Measurements from ENCODE around the gene DYNLT2B. TPM values are rescaled to one million over a fixed set of nuclear protein-coding genes. Genes with fewer than 3 reads are reported as not detected.
"Not testable (repeated sequence)": the region's sequence is repeated elsewhere in the genome, so short reads cannot be mapped to it uniquely, and the experiment has no call there.

DYNLT2B gene
- total and polyA plus RNA-seq, 3 donors from 2014 or later = 19.4 to 59.7 (median 29.1) TPM

DNA sequence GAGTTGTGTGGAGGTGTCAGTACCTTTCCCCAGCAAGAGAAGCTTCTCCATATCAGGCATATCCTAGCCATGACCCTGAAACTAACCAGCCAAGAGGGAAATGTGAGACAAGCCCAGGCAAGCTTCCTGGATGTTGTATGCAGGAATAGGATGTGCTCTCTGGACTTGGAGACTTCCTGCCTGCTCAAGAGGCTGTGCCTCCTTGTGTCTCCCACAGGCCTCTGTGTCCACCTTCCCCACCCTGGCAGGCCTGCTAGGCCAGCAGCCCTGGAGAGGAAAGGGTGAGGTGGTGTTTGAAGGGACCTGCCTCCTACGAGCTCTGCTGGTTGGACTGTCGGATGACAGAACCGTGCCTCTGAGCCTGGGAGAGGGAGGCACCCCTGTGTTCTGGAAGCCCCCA lies 2.1 kb upstream of the DYNLT2B start:
- intact Hi-C loops (cut with DNase I; ENCODE audit: low total_unique reads) = no loop called here
- 74% methylated on average over 3 of the region's 3 CpGs; no CpG with 5 or more reads in 1 of the 2 donors for WGBS, 2 donors
- Histone ChIP-seq H3K4me1 (peaks cover 6% of the 10 kb centered on the region), H3K9me3 (no peaks in the 10 kb centered on the region), H3K36me3 (ENCODE audit: low read depth, missing control alignments) (no peaks in the 10 kb centered on the region), H3K27ac (no peak overlapping the region), H3K4me3 (no peak overlapping the region), H3K27me3 (no peaks in the 10 kb centered on the region)
- TF ChIP-seq, protein P1, sequence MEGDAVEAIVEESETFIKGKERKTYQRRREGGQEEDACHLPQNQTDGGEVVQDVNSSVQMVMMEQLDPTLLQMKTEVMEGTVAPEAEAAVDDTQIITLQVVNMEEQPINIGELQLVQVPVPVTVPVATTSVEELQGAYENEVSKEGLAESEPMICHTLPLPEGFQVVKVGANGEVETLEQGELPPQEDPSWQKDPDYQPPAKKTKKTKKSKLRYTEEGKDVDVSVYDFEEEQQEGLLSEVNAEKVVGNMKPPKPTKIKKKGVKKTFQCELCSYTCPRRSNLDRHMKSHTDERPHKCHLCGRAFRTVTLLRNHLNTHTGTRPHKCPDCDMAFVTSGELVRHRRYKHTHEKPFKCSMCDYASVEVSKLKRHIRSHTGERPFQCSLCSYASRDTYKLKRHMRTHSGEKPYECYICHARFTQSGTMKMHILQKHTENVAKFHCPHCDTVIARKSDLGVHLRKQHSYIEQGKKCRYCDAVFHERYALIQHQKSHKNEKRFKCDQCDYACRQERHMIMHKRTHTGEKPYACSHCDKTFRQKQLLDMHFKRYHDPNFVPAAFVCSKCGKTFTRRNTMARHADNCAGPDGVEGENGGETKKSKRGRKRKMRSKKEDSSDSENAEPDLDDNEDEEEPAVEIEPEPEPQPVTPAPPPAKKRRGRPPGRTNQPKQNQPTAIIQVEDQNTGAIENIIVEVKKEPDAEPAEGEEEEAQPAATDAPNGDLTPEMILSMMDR (IDR thresholded peaks at IDR 0.05) = no peak
- TF ChIP-seq POLR2A (IDR thresholded peaks at IDR 0.05) = no peak
- DNase-seq = no peak

DNA sequence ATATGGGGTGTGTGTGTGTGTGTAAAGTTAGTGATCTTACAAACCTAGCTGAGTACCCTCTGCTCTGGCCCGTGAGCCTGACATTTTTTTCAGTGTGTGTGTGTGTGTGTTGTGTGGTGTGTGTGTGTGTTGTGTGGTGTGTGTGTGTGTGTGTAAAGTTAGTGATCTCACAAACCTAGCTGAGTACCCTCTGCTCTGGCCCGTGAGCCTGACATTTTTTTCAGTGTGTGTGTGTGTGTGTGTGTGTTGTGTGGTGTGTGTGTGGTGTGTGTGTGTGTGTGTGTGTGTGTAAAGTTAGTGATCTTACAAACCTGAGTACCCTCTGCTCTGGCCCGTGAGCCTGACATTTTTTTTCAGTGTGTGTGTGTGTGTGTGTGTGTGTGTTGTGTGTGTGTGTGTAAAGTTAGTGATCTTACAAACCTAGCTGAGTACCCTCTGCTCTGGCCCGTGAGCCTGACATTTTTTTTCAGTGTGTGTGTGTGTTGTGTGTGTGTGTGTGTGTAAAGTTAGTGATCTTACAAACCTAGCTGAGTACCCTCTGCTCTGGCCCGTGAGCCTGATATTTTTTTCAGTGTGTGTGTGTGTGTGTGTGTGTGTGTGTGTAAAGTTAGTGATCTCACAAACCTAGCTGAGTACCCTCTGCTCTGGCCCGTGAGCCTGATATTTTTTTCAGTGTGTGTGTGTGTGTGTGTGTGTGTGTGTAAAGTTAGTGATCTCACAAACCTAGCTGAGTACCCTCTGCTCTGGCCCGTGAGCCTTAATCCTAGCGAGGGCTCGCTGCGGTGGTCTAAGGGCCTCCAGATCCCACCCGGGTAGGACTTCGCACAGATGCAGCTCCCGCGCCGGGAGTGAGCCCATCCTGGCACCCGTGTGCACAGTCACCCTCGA lies 997 bp downstream of the DYNLT2B start:
- H3K9me3 ChIP-seq; DNase-seq; H3K4me1 ChIP-seq; H3K36me3 ChIP-seq (ENCODE audit: low read depth, missing control alignments); intact Hi-C loops (cut with DNase I; ENCODE audit: low total_unique reads); H3K27me3 ChIP-seq: not testable (repeated sequence)
- peak overlapping the region; percentile 84 to 86 for H3K4me3 ChIP-seq
- 13 to 19% methylated on average over 6 to 15 of the region's 17 CpGs for WGBS, 2 donors
- H3K27ac ChIP-seq = peak overlapping the region; percentile 89 to 92

DNA sequence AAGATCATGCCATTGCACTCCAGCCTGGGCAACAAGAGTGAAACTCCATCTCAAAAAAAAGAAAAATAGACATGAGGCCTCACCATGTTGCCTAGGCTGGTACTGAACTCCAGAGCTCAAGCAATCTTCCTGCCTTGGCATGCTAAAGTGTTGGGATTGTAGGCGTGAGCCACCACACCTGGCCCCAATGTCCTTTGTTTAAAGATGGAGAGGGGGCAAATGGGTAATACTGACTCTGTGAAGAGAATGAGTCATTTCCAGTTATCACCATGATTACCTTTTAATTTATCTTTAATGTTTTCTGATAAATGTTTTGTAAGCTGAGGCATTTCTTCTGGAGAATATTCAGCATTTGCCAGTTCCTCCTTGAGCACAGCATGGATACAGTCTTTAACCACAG lies 2.2 kb downstream of the DYNLT2B start:
- H3K36me3 ChIP-seq (ENCODE audit: low read depth, missing control alignments) = no peaks in the 10 kb centered on the region
- no peaks in the 10 kb centered on the region for H3K9me3 ChIP-seq
- peaks cover 6% of the 10 kb centered on the region for H3K4me1 ChIP-seq
- H3K27me3 ChIP-seq = no peaks in the 10 kb centered on the region
- no peak overlapping the region for H3K4me3 ChIP-seq
- 78 to 88% methylated on average over 1 of the region's 1 CpG for WGBS, 2 donors
- TF ChIP-seq, protein P1 (IDR thresholded peaks at IDR 0.05) = no peak
- TF ChIP-seq POLR2A (IDR thresholded peaks at IDR 0.05) = no peak
- no peak overlapping the region for H3K27ac ChIP-seq
- DNase-seq = no peak
- intact Hi-C loops (cut with DNase I; ENCODE audit: low total_unique reads) = no loop called here

DNA sequence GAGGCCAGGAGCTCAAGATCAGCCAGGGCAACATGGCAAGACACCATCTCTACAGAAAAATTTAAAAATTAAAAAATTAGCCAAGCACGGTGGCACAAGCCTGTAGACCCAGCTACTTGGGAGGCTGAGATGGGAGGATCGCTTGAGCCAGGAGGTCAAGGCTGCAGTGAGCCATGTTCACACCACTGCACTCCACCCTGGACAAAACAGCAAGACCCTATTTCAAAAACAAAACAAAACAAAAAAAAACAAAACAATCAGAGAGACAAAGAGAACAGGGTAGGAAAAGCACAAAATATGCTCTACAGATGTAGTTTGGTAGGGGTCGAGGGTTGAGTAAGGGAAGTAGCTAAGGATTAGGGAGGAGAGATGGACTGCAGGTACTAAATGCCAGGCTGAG lies 3.4 kb downstream of the DYNLT2B start:
- Histone ChIP-seq H3K27ac (no peak overlapping the region), H3K4me1 (peaks cover 6% of the 10 kb centered on the region), H3K4me3 (no peak overlapping the region), H3K9me3 (no peaks in the 10 kb centered on the region), H3K27me3 (no peaks in the 10 kb centered on the region), H3K36me3 (ENCODE audit: low read depth, missing control alignments) (no peaks in the 10 kb centered on the region)
- no peak for TF ChIP-seq POLR2A (IDR thresholded peaks at IDR 0.05)
- TF ChIP-seq, protein P1 (IDR thresholded peaks at IDR 0.05) = no peak
- intact Hi-C loops (cut with DNase I; ENCODE audit: low total_unique reads) = no loop called here
- 90 to 93% methylated on average over 3 of the region's 3 CpGs for WGBS, 2 donors
- DNase-seq = no peak

DNA sequence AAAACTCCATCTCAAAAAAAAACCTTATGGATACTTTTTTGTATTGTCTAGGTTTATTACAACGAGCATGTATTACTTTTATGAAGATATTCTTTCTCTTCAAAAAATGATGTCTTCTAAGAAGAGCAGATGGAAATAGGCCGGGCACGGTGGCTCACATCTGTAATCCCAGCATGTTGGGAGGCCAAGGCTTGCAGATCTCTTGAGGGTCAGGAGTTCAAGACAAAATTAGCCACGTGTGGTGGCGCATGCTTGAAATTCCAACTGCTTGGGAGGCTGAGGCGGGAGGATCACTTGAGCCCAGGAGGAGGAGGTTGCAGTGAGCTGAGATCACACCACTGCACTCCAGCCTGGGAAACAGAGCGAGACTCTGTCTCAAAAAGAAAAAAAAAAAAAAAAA lies 4.0 kb downstream of the DYNLT2B start:
- H3K27ac ChIP-seq; intact Hi-C loops (cut with DNase I; ENCODE audit: low total_unique reads); H3K4me1 ChIP-seq; H3K27me3 ChIP-seq; H3K9me3 ChIP-seq; H3K4me3 ChIP-seq; DNase-seq; H3K36me3 ChIP-seq (ENCODE audit: low read depth, missing control alignments): not testable (repeated sequence)
- 81% methylated on average over 7 of the region's 7 CpGs for WGBS, 2 donors

DNA sequence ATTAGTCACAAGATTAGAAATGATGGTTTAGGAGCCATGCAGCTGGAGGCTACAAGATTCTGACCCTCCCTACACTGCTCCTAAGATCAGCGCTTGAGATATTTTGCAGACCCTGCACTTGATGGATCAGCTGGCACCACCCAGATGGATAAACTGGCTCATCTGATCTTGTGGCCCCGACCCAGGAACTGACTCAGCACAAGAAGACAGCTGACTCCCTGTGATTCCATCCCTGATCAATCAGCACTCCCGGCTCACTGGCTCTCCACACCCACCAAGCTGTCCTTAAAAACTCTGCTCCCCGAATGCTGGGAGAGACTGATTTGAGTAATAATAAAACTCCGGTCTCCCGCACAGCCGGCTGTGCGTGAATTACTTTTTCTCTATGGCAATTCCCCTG lies 15.1 kb downstream of the DYNLT2B start:
- DNase-seq; H3K4me3 ChIP-seq; H3K4me1 ChIP-seq; H3K9me3 ChIP-seq; H3K27ac ChIP-seq; H3K36me3 ChIP-seq (ENCODE audit: low read depth, missing control alignments); intact Hi-C loops (cut with DNase I; ENCODE audit: low total_unique reads); H3K27me3 ChIP-seq: not testable (repeated sequence)
- WGBS, 2 donors = 64 to 69% methylated on average over 6 of the region's 8 CpGs

DNA sequence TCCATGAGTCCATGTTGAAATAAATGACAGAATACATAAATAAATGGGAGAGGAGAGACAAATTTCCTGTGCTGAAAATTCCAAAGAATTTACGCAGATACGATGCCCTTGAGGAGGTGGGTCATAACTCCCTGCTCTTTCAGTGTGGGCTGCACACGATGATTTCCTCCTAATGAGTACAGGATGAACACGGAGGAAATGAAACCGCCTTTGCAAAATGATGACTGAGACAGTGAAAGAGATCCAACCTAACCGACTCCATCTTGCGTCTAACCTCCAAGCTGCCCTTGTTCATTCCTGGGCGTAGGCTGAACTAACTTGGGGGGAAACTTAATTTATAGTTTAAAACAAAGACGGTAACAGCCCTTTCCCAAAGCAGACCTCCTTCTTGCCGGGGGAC lies 15.5 kb downstream of the DYNLT2B start:
- H3K27me3 ChIP-seq; DNase-seq; intact Hi-C loops (cut with DNase I; ENCODE audit: low total_unique reads); H3K9me3 ChIP-seq; H3K4me1 ChIP-seq; H3K4me3 ChIP-seq; H3K36me3 ChIP-seq (ENCODE audit: low read depth, missing control alignments); H3K27ac ChIP-seq: not testable (repeated sequence)
- 34 to 38% methylated on average over 8 of the region's 10 CpGs for WGBS, 2 donors

All from testis (tissue), 3 donors.